K562 (cell line): ENCODE measurements around the gene HBP1. TPM values are rescaled to one million over a fixed set of nuclear protein-coding genes. Genes with fewer than 3 reads are reported as not detected.

Experiments used
- ARNT ChIP-seq, 2 experiments: fragments of 450-650 bp; IDR thresholded peaks; 2 replicates each; pipeline ENCODE4 v1.6.1; 2016; ENCODE audit warnings: mild to moderate bottlenecking in 1 of 2
- BCL6 ChIP-seq: fragments of 250-450 bp; sonication (Bioruptor Pico); IDR thresholded peaks from 2 replicates; pipeline ENCODE4 v1.4.0; 2020
- FOXK2 ChIP-seq, 2 experiments: fragments of 450-650 bp; IDR thresholded peaks in 1 of 2; conservative IDR thresholded peaks in 1 of 2; 2 replicates each; pipeline ENCODE4 v1.6.1; 2016; ENCODE audit warnings: low read depth in 2 of 2, mild to moderate bottlenecking in 1 of 2
- HIVEP1 ChIP-seq: fragments of 250-450 bp; sonication (Bioruptor Pico); IDR thresholded peaks from 2 replicates; pipeline ENCODE4 v1.4.0; 2020; ENCODE audit warnings: mild to moderate bottlenecking
- MNT ChIP-seq, 2 experiments: fragments of 450-650 bp; conservative IDR thresholded peaks; 2 replicates each; pipeline ENCODE4 v1.6.1; 2017; ENCODE audit warnings: mild to moderate bottlenecking in 2 of 2, moderate library complexity in 2 of 2
- NFYB ChIP-seq: IDR thresholded peaks from 2 replicates; pipeline ENCODE4 v1.6.1; 2011; ENCODE audit warnings: mild to moderate bottlenecking, moderate library complexity; ENCODE audit not compliant: insufficient read length; ENCODE audit errors: extremely low read depth
- TAL1 ChIP-seq: fragments of 450-650 bp; IDR thresholded peaks from 2 replicates; pipeline ENCODE4 v1.6.1; 2016; ENCODE audit warnings: mild to moderate bottlenecking
- THRAP3 ChIP-seq: fragments of 450-650 bp; IDR thresholded peaks from 2 replicates; pipeline ENCODE4 v1.6.1; 2016; ENCODE audit warnings: mild to moderate bottlenecking, inconsistent platforms, borderline replicate concordance
- ZBED1 ChIP-seq: IDR thresholded peaks from 2 replicates; pipeline ENCODE4 v1.6.1; 2014
- polyA plus RNA-seq, 8 experiments: library from polyadenylated mRNA; depleted of rRNA in 4 of 8; stranded (reverse) in 5 of 8; unstranded in 3 of 8; fragments of >200 nt; fragmentation: Nextera tagmentation in 2 of 8; fragmentation: Illumina TruSeq in 1 of 8; extraction: Ambion mirVana in 2 of 8; extraction: Trizol in 1 of 8; gene quantifications; 2 replicates each; pipeline versions ENCODE4 v1.2.1 to v1.2.3, GENCODE V29; 2011 to 2014; ENCODE audit warnings: inconsistent platforms in 1 of 8, missing spikeins in 1 of 8
- total RNA-seq, 7 experiments: library from RNA; depleted of rRNA in 6 of 7; stranded (reverse); fragments of >200 nt in 6 of 7; fragmentation: Illumina TruSeq in 2 of 7; extraction: Trizol in 2 of 7; gene quantifications; 2 replicates each; pipeline versions ENCODE4 v1.2.1 to v1.2.3, GENCODE V29; 2011 to 2021; ENCODE audit warnings: low replicate concordance in 1 of 7
- TF ChIP-seq, protein P1 (sequence below), 2 experiments: fragments of 450-650 bp; formaldehyde crosslinking in 1 of 2; IDR thresholded peaks; 2 replicates each; pipeline versions ENCODE4 v1.4.0 to v1.6.1; 2014 to 2020; ENCODE audit warnings: mild to moderate bottlenecking in 2 of 2, borderline replicate concordance in 1 of 2, low read depth in 1 of 2
- TF ChIP-seq, protein P2 (sequence below): fragments of 150-350 bp; IDR thresholded peaks from 2 replicates; pipeline ENCODE4 v1.6.1; 2014; ENCODE audit warnings: low read depth, mild to moderate bottlenecking, low read length, borderline replicate concordance

HBP1 gene
- total and polyA plus RNA-seq, 9 of the 15 experiments (the other 6 are each of a cell fraction or from before 2014, with no cell fraction given) = 18.7 to 59.9 (median 27.0) TPM

GRCh38 chr7:107169120-107170050, 582 bp downstream of the HBP1 start (continued):
- TF ChIP-seq, protein P1, sequence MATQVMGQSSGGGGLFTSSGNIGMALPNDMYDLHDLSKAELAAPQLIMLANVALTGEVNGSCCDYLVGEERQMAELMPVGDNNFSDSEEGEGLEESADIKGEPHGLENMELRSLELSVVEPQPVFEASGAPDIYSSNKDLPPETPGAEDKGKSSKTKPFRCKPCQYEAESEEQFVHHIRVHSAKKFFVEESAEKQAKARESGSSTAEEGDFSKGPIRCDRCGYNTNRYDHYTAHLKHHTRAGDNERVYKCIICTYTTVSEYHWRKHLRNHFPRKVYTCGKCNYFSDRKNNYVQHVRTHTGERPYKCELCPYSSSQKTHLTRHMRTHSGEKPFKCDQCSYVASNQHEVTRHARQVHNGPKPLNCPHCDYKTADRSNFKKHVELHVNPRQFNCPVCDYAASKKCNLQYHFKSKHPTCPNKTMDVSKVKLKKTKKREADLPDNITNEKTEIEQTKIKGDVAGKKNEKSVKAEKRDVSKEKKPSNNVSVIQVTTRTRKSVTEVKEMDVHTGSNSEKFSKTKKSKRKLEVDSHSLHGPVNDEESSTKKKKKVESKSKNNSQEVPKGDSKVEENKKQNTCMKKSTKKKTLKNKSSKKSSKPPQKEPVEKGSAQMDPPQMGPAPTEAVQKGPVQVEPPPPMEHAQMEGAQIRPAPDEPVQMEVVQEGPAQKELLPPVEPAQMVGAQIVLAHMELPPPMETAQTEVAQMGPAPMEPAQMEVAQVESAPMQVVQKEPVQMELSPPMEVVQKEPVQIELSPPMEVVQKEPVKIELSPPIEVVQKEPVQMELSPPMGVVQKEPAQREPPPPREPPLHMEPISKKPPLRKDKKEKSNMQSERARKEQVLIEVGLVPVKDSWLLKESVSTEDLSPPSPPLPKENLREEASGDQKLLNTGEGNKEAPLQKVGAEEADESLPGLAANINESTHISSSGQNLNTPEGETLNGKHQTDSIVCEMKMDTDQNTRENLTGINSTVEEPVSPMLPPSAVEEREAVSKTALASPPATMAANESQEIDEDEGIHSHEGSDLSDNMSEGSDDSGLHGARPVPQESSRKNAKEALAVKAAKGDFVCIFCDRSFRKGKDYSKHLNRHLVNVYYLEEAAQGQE (IDR thresholded peaks at IDR 0.05; ENCODE audit: borderline replicate concordance) = peak; percentile 92
- TF ChIP-seq, protein P1 (CRISPR knock-in tag; IDR thresholded peaks at IDR 0.05; ENCODE audit: low read depth) = no peak
- TF ChIP-seq THRAP3 (no peak), HIVEP1 (peak; percentile 59; the same call in 1 of the 2 replicates), MNT (conservative IDR thresholded peaks at IDR 0.05) (peak; percentile 95 to 97), BCL6 (no peak), TAL1 (no peak; the same call in 1 of the 2 replicates), ZBED1 (peak; percentile 84), FOXK2 (conservative IDR thresholded peaks at IDR 0.05 in 1 of 2, IDR thresholded peaks at IDR 0.05 in 1 of 2; ENCODE audit: low read depth in 2 of 2) (peak; percentile 97 to 98), NFYB (no peak), ARNT (IDR thresholded peaks at IDR 0.05) (peak; percentile 62 to 86; a peak in 3 of 4 replicates)
- TF ChIP-seq, protein P2, sequence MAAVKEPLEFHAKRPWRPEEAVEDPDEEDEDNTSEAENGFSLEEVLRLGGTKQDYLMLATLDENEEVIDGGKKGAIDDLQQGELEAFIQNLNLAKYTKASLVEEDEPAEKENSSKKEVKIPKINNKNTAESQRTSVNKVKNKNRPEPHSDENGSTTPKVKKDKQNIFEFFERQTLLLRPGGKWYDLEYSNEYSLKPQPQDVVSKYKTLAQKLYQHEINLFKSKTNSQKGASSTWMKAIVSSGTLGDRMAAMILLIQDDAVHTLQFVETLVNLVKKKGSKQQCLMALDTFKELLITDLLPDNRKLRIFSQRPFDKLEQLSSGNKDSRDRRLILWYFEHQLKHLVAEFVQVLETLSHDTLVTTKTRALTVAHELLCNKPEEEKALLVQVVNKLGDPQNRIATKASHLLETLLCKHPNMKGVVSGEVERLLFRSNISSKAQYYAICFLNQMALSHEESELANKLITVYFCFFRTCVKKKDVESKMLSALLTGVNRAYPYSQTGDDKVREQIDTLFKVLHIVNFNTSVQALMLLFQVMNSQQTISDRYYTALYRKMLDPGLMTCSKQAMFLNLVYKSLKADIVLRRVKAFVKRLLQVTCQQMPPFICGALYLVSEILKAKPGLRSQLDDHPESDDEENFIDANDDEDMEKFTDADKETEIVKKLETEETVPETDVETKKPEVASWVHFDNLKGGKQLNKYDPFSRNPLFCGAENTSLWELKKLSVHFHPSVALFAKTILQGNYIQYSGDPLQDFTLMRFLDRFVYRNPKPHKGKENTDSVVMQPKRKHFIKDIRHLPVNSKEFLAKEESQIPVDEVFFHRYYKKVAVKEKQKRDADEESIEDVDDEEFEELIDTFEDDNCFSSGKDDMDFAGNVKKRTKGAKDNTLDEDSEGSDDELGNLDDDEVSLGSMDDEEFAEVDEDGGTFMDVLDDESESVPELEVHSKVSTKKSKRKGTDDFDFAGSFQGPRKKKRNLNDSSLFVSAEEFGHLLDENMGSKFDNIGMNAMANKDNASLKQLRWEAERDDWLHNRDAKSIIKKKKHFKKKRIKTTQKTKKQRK = 0 out of 2 replicates have a peak, but pooled peaks have one; percentile 24
